Right renal cortex interstitium (tissue), 3 donors: ENCODE measurements around the gene RPS28. TPM values are rescaled to one million over a fixed set of nuclear protein-coding genes. Genes with fewer than 3 reads are reported as not detected.

ENCODE experiments used
- DNase-seq, 3 donors: peaks; one replicate each; pipeline ENCODE4 v3.0.0-alpha.2; 2013; ENCODE audit warnings: low read depth in 3 of 3, low spot score in 2 of 3
- polyA plus RNA-seq, 3 donors: library from polyadenylated mRNA; unstranded; fragments of 120-200 nt; gene quantifications; one replicate each; pipeline ENCODE4 v1.2.1, GENCODE V29; 2013; ENCODE audit not compliant: insufficient read length in 3 of 3

Gene RPS28
- polyA plus RNA-seq, 3 donors = 320 to 390 (median 377) TPM

DNA sequence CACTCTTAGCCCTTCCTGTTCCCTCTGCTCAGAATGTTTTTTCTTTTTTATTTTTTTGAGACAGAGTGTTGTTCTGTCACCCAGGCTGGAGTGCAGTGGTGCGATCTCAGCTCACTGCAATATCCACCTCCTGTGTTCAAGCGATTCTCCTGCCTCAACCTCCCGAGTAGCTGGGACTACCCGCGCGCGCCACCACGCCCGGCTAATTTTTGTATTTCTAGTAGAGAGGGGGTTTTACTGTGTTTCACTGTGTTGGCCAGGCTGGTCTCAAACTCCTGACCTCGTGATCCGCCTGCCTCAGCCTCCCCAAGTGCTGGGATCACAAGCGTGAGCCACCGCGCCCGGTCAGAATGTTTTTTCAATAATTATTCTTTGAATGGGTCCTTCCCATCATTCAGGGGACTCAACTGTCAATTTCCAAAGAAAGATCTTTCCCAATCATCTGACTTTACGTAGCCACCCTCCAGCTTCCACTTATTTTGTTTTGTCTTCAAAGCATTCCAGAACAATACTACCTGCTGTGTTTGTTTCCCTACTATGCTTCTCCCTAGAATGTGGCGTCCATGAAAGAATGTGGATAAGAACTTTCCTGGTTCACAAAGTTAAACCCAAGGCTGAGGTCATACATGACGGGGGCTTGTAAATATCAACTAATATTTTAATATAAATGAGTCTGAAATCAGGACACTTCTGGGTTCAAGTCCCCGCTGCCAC lies 1.3 kb upstream of the RPS28 start:
- DNase-seq = no peak

- no peak for DNase-seq
These were observed 681 bp upstream of the RPS28 start for GRCh38 chr19:8320564-8321066.

GRCh38 chr19:8321986-8322637 lies 816 bp downstream of the RPS28 start:
- no peak for DNase-seq

GRCh38 chr19:8322638-8322997 lies 1.3 kb downstream of the RPS28 start:
- DNase-seq = no peak

- no peak for DNase-seq
These were observed 2.5 kb downstream of the RPS28 start for GRCh38 chr19:8323781-8324185.

DNA sequence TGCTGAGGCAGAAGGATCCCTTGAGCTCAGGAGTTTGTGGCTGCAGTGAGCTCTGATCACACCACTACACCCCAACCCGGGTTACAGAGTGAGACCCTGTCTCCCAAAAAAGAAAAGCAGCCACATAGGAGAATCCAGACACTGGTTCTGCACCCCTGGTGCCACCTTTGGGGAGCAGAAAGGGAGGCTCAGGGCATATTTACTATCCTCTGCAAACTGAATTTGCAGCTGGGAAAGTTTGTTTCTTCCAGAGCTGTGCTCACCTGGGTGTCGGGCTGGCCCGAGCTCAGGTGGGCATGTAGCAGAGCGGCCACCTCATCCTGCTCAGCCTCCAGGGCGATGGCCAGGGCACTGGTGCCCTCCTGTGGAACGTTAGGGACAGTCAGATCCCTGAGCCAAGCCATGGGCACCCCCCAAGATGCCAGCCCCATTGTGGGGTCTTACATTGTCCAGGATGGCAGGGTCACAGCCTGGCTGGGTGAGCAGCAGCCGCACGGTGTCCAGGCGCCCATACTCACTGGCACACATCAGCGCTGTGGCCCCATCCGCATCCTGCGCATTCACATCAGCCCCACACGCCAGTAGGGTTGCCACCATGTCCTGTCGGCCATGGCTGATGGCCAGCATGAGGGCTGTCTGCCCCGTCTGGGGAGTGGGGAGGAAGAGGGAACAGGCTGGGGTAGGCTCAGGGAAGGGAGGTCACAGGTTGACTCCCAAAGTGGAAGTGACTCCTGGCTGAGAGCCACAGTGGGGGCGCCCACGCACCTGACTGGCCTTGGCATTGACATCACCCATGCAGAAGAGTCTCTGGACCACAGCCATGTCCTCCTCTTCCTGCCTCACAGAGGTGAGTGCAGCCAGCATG lies 3.1 kb downstream of the RPS28 start:
- no peak for DNase-seq

- DNase-seq = no peak
These were observed 4.2 kb downstream of the RPS28 start for GRCh38 chr19:8325454-8325853.

DNA sequence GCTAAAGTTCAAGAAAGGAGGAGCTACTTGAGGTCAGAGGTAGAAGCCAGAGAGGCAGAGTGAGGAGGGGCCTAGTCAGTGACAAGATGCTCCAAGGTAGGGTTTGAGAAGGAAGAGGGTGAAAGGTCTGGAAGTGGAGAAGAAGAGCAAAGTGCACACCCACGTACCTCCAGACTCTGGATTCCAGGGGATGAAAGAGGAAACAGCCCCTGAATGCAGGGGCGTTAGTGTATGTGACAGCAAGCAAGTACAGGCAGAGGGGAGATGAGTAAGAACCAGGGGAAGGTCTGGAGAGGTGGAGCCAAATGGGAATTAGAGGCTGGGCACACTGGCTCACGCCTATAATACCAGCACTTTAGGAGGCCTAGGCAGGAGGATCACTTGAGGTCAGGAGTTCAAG lies 8.7 kb downstream of the RPS28 start:
- DNase-seq = no peak

DNA sequence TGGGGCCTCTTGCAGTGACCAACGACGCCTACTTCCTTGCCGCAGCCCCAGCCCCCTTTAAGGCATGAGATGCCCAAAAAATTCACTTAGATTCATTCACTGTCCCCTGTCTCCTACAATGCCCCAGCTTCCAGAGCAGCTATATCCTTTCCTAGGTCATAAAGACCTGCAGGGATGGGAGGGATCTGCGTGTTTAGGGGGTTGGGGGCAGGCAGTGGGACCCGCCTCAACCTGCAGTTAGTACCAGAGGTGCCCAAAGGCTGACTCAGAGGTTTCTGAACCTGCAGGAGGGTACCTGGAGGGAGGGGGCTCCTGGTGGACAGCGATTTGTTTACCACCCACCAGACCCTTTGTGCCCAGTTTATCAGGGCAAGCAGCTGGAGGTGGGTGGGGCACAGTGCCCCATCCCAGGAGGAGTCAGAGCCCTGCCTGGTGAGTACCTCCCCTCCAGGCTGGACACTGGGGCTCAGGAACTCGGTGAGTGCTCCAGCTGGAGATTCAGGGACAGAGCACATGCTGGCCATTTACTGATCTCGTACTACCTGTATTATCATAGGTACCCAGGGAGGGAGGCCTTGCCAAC lies 10.1 kb downstream of the RPS28 start:
- no peak for DNase-seq

DNA sequence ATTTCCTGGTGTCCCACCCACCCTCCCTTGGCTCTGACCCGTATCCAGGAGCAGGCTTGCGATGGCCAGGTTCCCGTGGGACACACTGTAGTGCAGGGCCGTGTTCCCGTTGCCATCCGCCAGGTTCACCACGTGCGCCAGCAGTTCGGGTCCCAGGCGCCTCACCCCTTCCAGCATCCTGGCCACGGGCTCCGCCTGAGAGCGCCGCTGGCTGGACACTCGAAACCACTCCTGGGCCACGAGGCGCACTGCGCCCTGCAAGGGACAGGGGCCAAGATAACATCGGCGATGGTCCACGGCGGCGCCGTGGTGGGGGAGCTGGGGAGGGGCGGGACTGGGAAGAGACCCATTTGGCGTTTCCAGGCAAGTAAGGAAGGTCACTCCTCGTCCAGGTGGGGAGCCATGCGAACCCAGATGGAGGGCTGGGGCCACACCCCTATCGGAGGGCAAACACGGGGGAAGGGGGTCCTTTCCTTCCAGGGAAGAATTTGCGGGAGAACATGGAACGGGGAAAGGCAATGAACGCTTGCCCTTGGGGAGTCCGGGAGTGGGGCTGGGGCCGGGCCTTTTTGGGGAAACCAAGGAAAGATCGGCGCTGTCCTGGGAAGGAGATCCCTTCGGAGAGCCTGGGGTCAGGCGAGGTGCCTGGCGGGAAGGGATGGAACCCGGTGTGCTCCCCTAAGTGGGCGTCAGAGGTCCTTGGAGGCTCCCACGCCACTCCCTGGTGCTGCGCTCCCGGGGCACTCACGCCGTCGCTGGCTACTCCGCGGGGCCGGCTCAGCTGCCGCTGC lies 11.9 kb downstream of the RPS28 start:
- DNase-seq = no peak

DNA sequence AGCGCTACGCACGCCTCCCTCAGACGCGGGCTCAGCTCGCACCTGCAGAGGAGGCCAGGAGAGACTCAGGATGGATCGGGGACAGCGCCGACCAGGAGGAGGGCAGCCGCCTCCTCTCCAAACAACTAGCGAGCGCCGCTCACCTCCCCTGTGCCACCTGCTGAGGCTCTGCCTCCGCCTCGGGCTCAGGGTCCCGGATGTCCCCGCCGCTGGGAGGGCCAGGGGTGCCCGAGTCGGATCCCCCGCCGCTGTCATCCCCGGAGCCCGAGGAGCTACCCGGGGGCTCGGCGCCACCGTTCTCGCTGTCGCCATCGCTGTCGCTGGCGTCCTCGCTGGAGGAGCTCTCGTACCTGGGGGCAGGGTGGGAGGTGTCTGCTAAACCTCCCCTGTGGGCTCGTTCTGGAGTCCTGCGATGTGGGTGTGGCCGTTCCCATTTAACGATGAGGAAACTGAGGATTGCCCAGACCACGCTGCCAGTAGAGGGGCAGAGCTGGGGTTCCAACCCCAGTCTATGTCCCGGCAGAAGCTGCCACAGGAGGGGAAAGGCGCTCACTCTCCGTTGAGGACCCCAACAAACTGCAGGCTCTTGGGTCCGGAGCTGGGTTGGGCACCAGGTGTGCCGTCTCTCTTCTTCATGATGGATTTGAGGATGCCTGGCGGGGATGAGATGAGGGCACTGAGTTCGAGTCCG lies 12.6 kb downstream of the RPS28 start:
- DNase-seq = no peak

GRCh38 chr19:8334458-8335342 lies 13.4 kb downstream of the RPS28 start:
- no peak for DNase-seq

DNA sequence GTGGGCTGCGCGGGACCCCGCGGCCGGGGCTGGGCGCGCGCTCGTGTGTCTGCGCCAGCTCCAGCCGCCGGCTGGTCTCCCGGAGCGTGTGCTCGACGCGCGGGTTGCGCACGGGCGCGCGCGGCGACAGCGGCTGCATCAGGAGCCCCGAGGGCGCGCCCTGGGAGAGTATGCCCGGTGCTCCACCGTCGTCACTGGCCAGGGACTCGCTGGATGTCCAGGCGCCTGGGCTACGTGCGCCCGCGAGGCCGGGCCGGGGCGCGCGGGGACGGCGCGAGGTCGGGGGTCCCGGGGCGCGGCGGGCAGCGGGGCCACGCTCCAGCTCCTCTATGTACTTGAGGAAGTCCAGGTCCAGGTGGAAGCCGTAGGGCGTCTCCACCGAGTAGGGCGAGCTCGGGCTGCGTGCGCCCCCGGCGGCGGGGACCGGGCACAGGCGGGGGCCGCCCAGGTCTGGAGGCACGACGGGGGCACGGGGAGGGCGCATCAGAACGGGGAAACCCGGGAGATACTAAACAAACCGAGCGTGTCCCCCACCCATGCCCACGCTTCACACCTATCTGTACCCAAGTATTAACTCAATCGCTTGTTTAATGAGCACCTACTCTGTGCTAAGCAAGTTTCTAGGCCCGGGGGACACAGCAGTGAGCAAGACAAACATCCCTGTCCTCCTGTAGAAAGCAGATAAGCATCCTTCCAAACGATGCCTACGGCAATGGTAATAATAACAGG lies 14.2 kb downstream of the RPS28 start:
- no peak for DNase-seq

- DNase-seq = no peak
These were observed 14.8 kb downstream of the RPS28 start for GRCh38 chr19:8336072-8336569.

GRCh38 chr19:8336660-8337059 lies 15.4 kb downstream of the RPS28 start:
- DNase-seq = no peak

- DNase-seq = no peak
These were observed 16.4 kb downstream of the RPS28 start for GRCh38 chr19:8337728-8338127.

DNA sequence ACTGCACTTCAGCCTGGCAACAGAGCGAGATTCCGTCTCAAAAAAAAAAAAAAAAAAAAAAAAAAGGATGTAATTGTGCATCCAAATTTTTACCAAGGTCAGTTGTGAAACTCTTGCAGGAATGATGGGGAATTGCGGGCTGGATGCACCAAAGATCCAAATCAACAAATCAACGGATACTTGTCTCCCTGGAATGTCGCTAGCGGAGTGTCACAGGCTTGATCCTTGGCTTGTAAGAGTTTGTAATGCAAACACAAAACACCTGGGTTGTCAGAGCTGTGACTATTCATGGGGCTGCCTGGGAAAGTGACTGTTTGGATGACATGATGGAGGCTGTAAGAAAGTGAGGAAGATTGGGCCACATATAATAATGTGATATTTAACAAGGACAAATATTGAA lies 17.5 kb downstream of the RPS28 start:
- no peak for DNase-seq
